Karpas-422 (cell line): ENCODE data around the gene KCNS3. TPM values are rescaled to one million over a fixed set of nuclear protein-coding genes. Genes with fewer than 3 reads are reported as not detected.

Experiments
- DNase-seq: peaks from one replicate; pipeline ENCODE4 v3.0.0-alpha.2; 2015
- H2AFZ ChIP-seq: fragments of 200-600 bp; sonication (generic); 2 replicates; pipeline ENCODE4 v1.6.1; 2014; ENCODE audit warnings: antibody characterized with exemption, low read length, mixed read lengths
- H3K27ac ChIP-seq: fragments of 200-600 bp; sonication (generic); 2 replicates; pipeline ENCODE4 v1.5.1; 2014; ENCODE audit warnings: mild to moderate bottlenecking, low read length, moderate library complexity
- H3K27me3 ChIP-seq: fragments of 200-600 bp; sonication (generic); 2 replicates; pipeline ENCODE4 v1.6.1; 2014; ENCODE audit warnings: low read length, mixed read lengths
- H3K36me3 ChIP-seq: fragments of 200-600 bp; sonication (generic); 2 replicates; pipeline ENCODE4 v1.6.1; 2014; ENCODE audit warnings: low read length, mixed read lengths; ENCODE audit not compliant: insufficient read depth
- H3K4me1 ChIP-seq: fragments of 200-600 bp; sonication (generic); 2 replicates; pipeline ENCODE4 v1.6.1; 2014; ENCODE audit warnings: mild to moderate bottlenecking, low read length, mixed read lengths
- H3K4me2 ChIP-seq: fragments of 200-600 bp; sonication (generic); 2 replicates; pipeline ENCODE4 v1.6.1; 2014; ENCODE audit warnings: low read length, low read depth, mild to moderate bottlenecking; ENCODE audit not compliant: poor library complexity, severe bottlenecking
- H3K4me3 ChIP-seq: fragments of 200-600 bp; sonication (generic); 2 replicates; pipeline ENCODE4 v1.5.1; 2014; ENCODE audit warnings: mild to moderate bottlenecking, antibody characterized with exemption, low read length, mixed read lengths
- H3K79me2 ChIP-seq: fragments of 200-600 bp; sonication (generic); 2 replicates; pipeline ENCODE4 v1.6.1; 2014; ENCODE audit warnings: mild to moderate bottlenecking, low read length, mixed read lengths
- H3K9ac ChIP-seq: fragments of 200-600 bp; sonication (generic); 2 replicates; pipeline ENCODE4 v1.6.0; 2014; ENCODE audit warnings: low read length
- H3K9me2 ChIP-seq: fragments of 200-600 bp; sonication (generic), shearing (Covaris generic); replicated peaks from 2 replicates; pipeline ENCODE4 v1.6.0; 2014; ENCODE audit warnings: mild to moderate bottlenecking, low read length, moderate library complexity; ENCODE audit not compliant: insufficient read depth
- H3K9me3 ChIP-seq: fragments of 300-700, 200-600 bp; sonication (generic); 2 replicates; pipeline ENCODE4 v1.6.1; 2014; ENCODE audit warnings: low read length, mixed read lengths
- H4K20me1 ChIP-seq: fragments of 200-600 bp; sonication (generic); 2 replicates; pipeline ENCODE4 v1.6.1; 2014; ENCODE audit warnings: mild to moderate bottlenecking, antibody characterized with exemption, low read length, low read depth; ENCODE audit not compliant: insufficient read depth
- total RNA-seq: library from RNA; depleted of rRNA; stranded (reverse); fragments of >200 nt; shearing (Covaris generic); gene quantifications from 2 replicates; pipeline ENCODE4 v1.2.3, GENCODE V29; 2014; ENCODE audit warnings: low replicate concordance; rRNA removed

KCNS3 gene
- total RNA-seq, 1 experiment from 2014 or later: 1.5 TPM

DNA sequence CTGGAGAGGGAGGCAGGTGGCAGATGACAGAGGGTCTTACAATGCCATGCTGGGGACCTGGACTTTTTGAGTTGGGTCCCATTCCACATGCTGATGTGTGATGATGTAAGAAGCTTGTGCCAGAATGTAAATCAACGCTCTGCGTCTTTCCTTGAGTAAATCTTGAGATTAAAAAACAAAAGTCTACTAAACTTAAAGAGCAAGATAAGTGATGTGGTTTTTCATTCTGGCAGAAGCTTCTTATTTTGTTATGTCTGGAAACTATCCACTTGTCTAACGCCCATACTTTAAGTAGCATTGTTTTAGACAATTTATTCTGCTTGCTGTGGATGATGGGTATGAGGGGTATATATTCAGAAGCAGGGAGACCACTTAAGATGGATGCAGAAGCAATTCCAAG is 94.5 kb downstream of the KCNS3 start:
- Histone ChIP-seq H3K4me3 (no peak overlapping the region), H4K20me1 (no peaks in the 10 kb centered on the region), H3K27ac (no peak overlapping the region), H3K4me1 (no peaks in the 10 kb centered on the region), H3K79me2 (no peaks in the 10 kb centered on the region), H3K9ac (no peak overlapping the region), H3K27me3 (no peaks in the 10 kb centered on the region), H3K9me3 (no peaks in the 10 kb centered on the region), H3K9me2 (no peaks in the 10 kb centered on the region), H2AFZ (no peak overlapping the region), H3K4me2 (no peak overlapping the region), H3K36me3 (no peaks in the 10 kb centered on the region)
- no peak for DNase-seq

DNA sequence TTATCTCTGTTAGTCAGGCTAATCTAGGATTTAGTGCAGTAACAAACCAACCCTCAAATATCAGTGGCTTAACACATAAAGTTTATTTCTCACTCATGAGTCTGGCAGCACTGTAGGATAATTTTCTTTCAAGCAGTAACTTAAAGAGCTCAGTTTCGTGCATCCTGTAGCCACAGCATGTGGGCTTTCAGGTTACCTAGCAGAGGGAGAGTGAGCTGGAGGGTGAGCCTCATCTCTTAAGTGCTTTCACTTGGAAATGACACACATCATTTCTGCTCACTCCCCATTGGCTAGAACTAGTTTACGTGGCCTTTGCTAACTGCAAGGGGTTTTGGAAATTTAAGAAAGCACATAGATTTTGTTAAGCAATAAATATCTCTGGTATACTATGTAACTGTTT is 96.9 kb downstream of the KCNS3 start:
- no peaks in the 10 kb centered on the region for H3K27me3 ChIP-seq
- H3K9me2 ChIP-seq: no peaks in the 10 kb centered on the region

DNA sequence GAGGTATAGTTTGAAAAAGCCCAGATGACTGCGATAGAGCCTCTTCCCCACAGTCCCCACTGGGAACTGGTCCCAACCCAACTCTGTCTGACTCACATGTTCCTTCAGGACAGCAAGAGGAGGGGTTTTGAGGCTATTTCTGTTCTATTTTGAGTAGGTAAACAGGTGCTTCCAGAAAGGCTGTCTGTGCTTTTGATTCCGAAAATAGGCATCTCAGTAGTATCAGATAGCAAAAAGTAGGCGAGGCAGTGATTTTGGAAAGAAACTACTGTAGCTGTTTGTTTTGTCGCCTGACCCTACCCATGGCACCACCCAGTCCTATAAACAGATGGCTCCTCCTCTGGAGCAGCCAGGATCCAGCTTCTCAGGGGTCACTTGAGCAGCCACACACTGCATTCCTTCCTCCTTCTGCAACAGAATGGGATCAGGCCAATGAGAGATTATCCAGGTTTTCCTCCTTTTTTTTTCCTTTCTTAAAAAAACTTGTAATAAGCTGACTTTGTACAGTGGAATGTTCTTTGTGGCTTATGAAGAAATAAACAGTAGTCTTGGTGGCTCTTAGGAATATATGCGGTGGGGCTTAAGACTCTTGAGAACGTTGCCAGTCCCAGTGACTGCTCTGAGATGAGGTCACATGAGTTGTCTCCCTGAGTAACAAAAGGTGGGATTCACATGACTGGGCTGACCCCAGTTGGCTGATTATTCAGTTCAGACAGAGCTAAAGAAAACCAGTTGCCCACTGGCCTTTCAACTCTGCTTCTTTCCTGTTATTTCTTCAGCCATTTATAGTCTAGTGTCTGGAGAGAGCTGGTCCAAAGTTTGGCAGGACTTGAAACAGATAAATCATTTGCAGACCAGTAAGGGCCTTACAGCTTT is 98.6 kb downstream of the KCNS3 start:
- Histone ChIP-seq H4K20me1 (no peaks in the 10 kb centered on the region), H3K27me3 (no peaks in the 10 kb centered on the region), H3K4me1 (no peaks in the 10 kb centered on the region), H3K9me3 (no peaks in the 10 kb centered on the region), H3K4me3 (no peak overlapping the region), H3K4me2 (no peak overlapping the region), H2AFZ (no peak overlapping the region), H3K36me3 (no peaks in the 10 kb centered on the region), H3K27ac (no peak overlapping the region), H3K9ac (no peak overlapping the region), H3K79me2 (no peaks in the 10 kb centered on the region), H3K9me2 (no peaks in the 10 kb centered on the region)
- no peak for DNase-seq

More for the DNA sequence above, 96.9 kb downstream of the KCNS3 start:
- Histone ChIP-seq H3K27ac (no peak overlapping the region), H4K20me1 (no peaks in the 10 kb centered on the region), H3K4me2 (no peak overlapping the region), H2AFZ (no peak overlapping the region), H3K79me2 (no peaks in the 10 kb centered on the region), H3K9me3 (no peaks in the 10 kb centered on the region), H3K4me1 (no peaks in the 10 kb centered on the region), H3K36me3 (no peaks in the 10 kb centered on the region), H3K9ac (no peak overlapping the region), H3K4me3 (no peak overlapping the region)
- no peak for DNase-seq

DNA sequence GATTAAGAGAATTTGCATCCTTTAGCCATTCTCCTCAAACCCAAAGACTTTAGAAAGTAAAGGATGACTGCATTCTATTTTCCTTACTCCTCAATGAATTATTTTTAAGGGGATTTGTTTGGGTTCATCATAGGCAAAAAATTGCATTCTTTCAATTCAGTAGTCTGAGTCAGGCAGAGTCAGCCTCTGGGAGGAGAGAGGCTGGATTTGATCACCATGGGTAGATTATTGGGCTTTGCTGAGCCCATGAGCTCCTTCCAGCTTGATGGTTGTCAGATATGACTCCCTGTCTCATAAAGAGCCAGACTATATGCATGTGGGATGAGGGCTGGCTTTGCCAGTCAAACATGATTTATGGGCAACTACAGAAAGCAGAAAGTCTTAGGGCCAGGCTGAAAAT is 101.2 kb downstream of the KCNS3 start:
- H3K4me2 ChIP-seq: no peak overlapping the region
- H3K9me2 ChIP-seq: no peaks in the 10 kb centered on the region
- no peaks in the 10 kb centered on the region for H4K20me1 ChIP-seq
- no peaks in the 10 kb centered on the region for H3K9me3 ChIP-seq
- H3K9ac ChIP-seq: no peak overlapping the region
- no peaks in the 10 kb centered on the region for H3K4me1 ChIP-seq
- no peaks in the 10 kb centered on the region for H3K36me3 ChIP-seq
- H2AFZ ChIP-seq: no peak overlapping the region
- no peaks in the 10 kb centered on the region for H3K27me3 ChIP-seq
- H3K27ac ChIP-seq: no peak overlapping the region
- H3K79me2 ChIP-seq: no peaks in the 10 kb centered on the region
- H3K4me3 ChIP-seq: no peak overlapping the region
- no peak for DNase-seq

DNA sequence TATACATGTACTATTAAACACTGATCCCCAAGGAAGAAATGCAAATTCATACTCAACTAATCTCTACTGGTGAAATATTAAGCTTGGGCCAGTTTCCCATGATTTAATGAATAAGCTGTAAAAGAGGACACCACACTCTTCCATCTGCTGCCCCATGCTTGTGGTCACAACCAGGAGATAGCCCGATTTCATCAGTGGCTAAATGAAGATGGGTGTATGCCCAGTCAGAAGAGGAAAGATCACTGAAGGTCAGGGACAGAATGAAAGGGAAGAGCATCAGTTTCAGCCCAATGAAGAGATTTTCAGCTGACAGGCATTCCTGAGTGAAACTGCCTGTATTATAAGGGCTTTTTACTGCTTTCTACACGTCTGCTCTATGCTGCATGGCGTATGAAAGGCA is 103.5 kb downstream of the KCNS3 start:
- DNase-seq: no peak
- no peak overlapping the region for H3K4me2 ChIP-seq
- H4K20me1 ChIP-seq: no peaks in the 10 kb centered on the region
- no peaks in the 10 kb centered on the region for H3K4me1 ChIP-seq
- H3K4me3 ChIP-seq: no peak overlapping the region
- no peaks in the 10 kb centered on the region for H3K9me2 ChIP-seq
- H3K27ac ChIP-seq: no peak overlapping the region
- H2AFZ ChIP-seq: no peak overlapping the region
- H3K9me3 ChIP-seq: no peaks in the 10 kb centered on the region
- H3K27me3 ChIP-seq: no peaks in the 10 kb centered on the region
- no peaks in the 10 kb centered on the region for H3K79me2 ChIP-seq
- no peak overlapping the region for H3K9ac ChIP-seq
- H3K36me3 ChIP-seq: no peaks in the 10 kb centered on the region

Other genes with a start within 250 kb of the KCNS3 start
- 28.1 and 44.2 TPM in 2 replicates for gene SMC6, start 124.9 kb upstream of the KCNS3 start, total RNA-seq
- gene GEN1, start 124.5 kb upstream of the KCNS3 start, total RNA-seq: 125 and 251 TPM in 2 replicates
- gene MSGN1, start 62.2 kb upstream of the KCNS3 start, total RNA-seq: not detected in 2 replicates